CD14-positive monocyte (primary cell): ENCODE data around the gene KLF15. TPM values are rescaled to one million over a fixed set of nuclear protein-coding genes. Genes with fewer than 3 reads are reported as not detected.
"Not testable (repeated sequence)": the region's sequence is repeated elsewhere in the genome, so short reads cannot be mapped to it uniquely, and the experiment has no call there.

Source experiments
- DNase-seq, 3 donors: peaks; one replicate each; pipeline ENCODE4 v3.0.0-alpha.2; 2011 to 2022
- H2AFZ ChIP-seq: 2 replicates; pipeline ENCODE4 v1.6.0; 2012; ENCODE audit warnings: mild to moderate bottlenecking, low read depth, low read length, inconsistent platforms; ENCODE audit not compliant: insufficient read depth, poor library complexity, severe bottlenecking
- H3K27ac ChIP-seq, 2 donors: 1 replicate in 1 of 2; 2 replicates in 1 of 2; pipeline ENCODE4 v1.5.1; 2012 to 2013; ENCODE audit warnings: low read length in 2 of 2, control low read depth in 1 of 2, inconsistent platforms in 1 of 2, low read depth in 1 of 2, mild to moderate bottlenecking in 1 of 2
- H3K27me3 ChIP-seq, 2 donors: one replicate each; pipeline versions ENCODE4 v1.6.0 to v1.6.1; 2011 to 2013; ENCODE audit warnings: low read length in 2 of 2; ENCODE audit not compliant: control insufficient read depth in 2 of 2, insufficient read depth in 2 of 2
- H3K36me3 ChIP-seq, 2 donors: replicated peaks in 1 of 2; 1 replicate in 1 of 2; 2 replicates in 1 of 2; pipeline versions ENCODE4 v1.5.1 to v1.6.1; 2012 to 2013; ENCODE audit warnings: low read length in 2 of 2, control low read depth in 1 of 2, inconsistent platforms in 1 of 2, mild to moderate bottlenecking in 1 of 2; ENCODE audit not compliant: insufficient read depth in 2 of 2, control insufficient read depth in 1 of 2
- H3K4me1 ChIP-seq, 2 donors: 1 replicate in 1 of 2; 2 replicates in 1 of 2; pipeline versions ENCODE4 v1.5.1 to v1.6.1; 2012 to 2013; ENCODE audit warnings: low read length in 2 of 2, control low read depth in 1 of 2, inconsistent platforms in 1 of 2, mild to moderate bottlenecking in 1 of 2, moderate library complexity in 1 of 2; ENCODE audit not compliant: insufficient read depth in 2 of 2, control insufficient read depth in 1 of 2
- H3K4me2 ChIP-seq: replicated peaks from 2 replicates; pipeline ENCODE3; 2012; ENCODE audit warnings: low read length, moderate library complexity, mild to moderate bottlenecking; ENCODE audit not compliant: poor library complexity, severe bottlenecking; ENCODE audit errors: extremely low read depth
- H3K4me3 ChIP-seq, 3 experiments: fragments of 200-600 bp in 1 of 3; sonication (generic) in 1 of 3; replicated peaks in 1 of 3; 1 replicate in 2 of 3; 2 replicates in 1 of 3; pipeline ENCODE4 v1.5.1; 2011 to 2013; ENCODE audit warnings: low read length in 3 of 3, mild to moderate bottlenecking in 3 of 3, control low read depth in 2 of 3, low read depth in 2 of 3, inconsistent platforms in 1 of 3, moderate library complexity in 1 of 3
- H3K79me2 ChIP-seq: 2 replicates; pipeline ENCODE4 v1.6.0; 2012; ENCODE audit warnings: mild to moderate bottlenecking, control low read depth, inconsistent platforms, low read length, moderate library complexity; ENCODE audit not compliant: insufficient read depth
- H3K9ac ChIP-seq: 2 replicates; pipeline ENCODE4 v1.6.0; 2017; ENCODE audit warnings: low read length, mild to moderate bottlenecking; ENCODE audit not compliant: insufficient read depth, poor library complexity, severe bottlenecking
- H3K9me3 ChIP-seq, 2 donors: replicated peaks in 1 of 2; 1 replicate in 1 of 2; 2 replicates in 1 of 2; pipeline versions ENCODE4 v1.5.1 to v1.6.1; 2012 to 2013; ENCODE audit warnings: low read length in 2 of 2, control low read depth in 1 of 2; ENCODE audit not compliant: control insufficient read depth in 1 of 2, insufficient read depth in 1 of 2
- H4K20me1 ChIP-seq: 2 replicates; pipeline ENCODE4 v1.6.0; 2012; ENCODE audit warnings: mild to moderate bottlenecking, low read length, control low read depth, moderate library complexity; ENCODE audit not compliant: insufficient read depth
- H3K27ac Mint-ChIP-seq, 7 donors: one replicate each; pipeline ENCODE4 v1.8.0; 2020; ENCODE audit warnings: mild to moderate bottlenecking in 7 of 7, mixed read lengths in 7 of 7, moderate library complexity in 6 of 7, inconsistent platforms in 2 of 7
- H3K27me3 Mint-ChIP-seq, 3 donors: one replicate each; pipeline ENCODE4 v1.8.0; 2021 to 2022; ENCODE audit warnings: low read depth in 3 of 3, mild to moderate bottlenecking in 3 of 3, mixed read lengths in 3 of 3, moderate library complexity in 3 of 3, inconsistent platforms in 1 of 3
- H3K36me3 Mint-ChIP-seq, 2 donors: one replicate each; pipeline ENCODE4 v1.8.0; 2020; ENCODE audit warnings: mixed read lengths in 2 of 2, inconsistent platforms in 1 of 2, mild to moderate bottlenecking in 1 of 2
- H3K4me1 Mint-ChIP-seq: one replicate; pipeline ENCODE4 v1.8.0; 2020; ENCODE audit warnings: mild to moderate bottlenecking, mixed read lengths
- H3K4me3 Mint-ChIP-seq, 2 donors: one replicate each; pipeline ENCODE4 v1.8.0; 2020; ENCODE audit warnings: mild to moderate bottlenecking in 2 of 2, mixed read lengths in 2 of 2, moderate library complexity in 1 of 2
- H3K9me3 Mint-ChIP-seq, 7 donors: one replicate each; pipeline ENCODE4 v1.8.0; 2020 to 2022; ENCODE audit warnings: mixed read lengths in 7 of 7, mild to moderate bottlenecking in 6 of 7, moderate library complexity in 6 of 7, inconsistent platforms in 2 of 7
- WGBS: methylation state at CpG from one replicate; pipeline ENCODE4 v1.1.5; 2013; ENCODE audit warnings: missing lambda C conversion rate; ENCODE audit not compliant: insufficient coverage; 5-methylcytosine and 5-hydroxymethylcytosine counted together
- intact Hi-C, 2 donors: fragments of 100-400 bp; cut with micrococcal nuclease; formaldehyde crosslinking; loops; one replicate each; pipeline versions ENCODE4 v1.15.0 to v1.15.1; 2023
- polyA plus RNA-seq, 3 donors: library from polyadenylated mRNA; depleted of rRNA in 1 of 3; unstranded in 2 of 3; stranded (reverse) in 1 of 3; fragments of 300-500 nt in 2 of 3; fragments of >200 nt in 1 of 3; fragmentation: Illumina TruSeq in 2 of 3; gene quantifications; 1 replicate in 2 of 3; 2 replicates in 1 of 3; pipeline ENCODE4 v1.2.3, GENCODE V29; 2012 to 2021
- TF ChIP-seq, protein P1 (sequence below): fragments of 200-600 bp; IDR thresholded peaks from one replicate; pipeline ENCODE4 v1.8.0; 2022; ENCODE audit warnings: antibody characterized with exemption, mild to moderate bottlenecking

The KLF15 gene
- polyA plus RNA-seq, 3 donors = not detected

DNA sequence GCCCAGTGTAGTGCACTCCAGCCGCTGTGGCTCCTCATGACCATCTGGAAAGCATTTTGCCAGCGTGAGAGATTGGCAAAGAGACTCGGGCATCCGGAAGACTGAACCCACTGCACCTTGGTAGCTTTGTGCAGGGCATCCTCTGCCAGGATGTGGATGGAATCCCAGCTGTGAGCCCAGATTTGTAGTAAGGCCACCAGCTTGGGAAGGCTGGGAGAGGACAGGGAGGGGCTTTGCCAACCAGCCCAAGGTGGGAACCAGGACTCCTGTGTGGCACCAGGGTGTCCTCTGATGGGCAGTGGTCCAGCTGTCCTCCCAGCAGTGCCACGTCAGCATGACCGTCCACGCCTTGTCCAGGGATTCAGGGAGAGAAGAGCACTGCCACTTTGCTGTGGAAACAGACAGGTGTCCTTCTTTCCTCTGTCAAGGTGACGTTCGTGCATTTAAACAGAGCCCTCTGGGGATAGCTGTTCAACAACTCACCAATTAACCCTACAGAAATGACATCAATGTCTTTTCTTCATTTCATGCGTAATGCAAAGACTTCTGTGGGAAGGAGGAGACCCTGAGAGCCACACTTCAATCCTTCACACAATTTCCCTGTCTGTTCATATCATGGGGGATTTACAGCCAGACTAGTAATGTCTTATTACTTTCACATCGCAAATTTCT lies 19.1 kb downstream of the KLF15 start:
- peaks cover 2 to 13% (median 2%) of the 10 kb centered on the region in 3 donors for H3K27me3 Mint-ChIP-seq
- H3K9me3 Mint-ChIP-seq = peaks cover 0 to 2% (median 0%) of the 10 kb centered on the region in 7 donors

DNA sequence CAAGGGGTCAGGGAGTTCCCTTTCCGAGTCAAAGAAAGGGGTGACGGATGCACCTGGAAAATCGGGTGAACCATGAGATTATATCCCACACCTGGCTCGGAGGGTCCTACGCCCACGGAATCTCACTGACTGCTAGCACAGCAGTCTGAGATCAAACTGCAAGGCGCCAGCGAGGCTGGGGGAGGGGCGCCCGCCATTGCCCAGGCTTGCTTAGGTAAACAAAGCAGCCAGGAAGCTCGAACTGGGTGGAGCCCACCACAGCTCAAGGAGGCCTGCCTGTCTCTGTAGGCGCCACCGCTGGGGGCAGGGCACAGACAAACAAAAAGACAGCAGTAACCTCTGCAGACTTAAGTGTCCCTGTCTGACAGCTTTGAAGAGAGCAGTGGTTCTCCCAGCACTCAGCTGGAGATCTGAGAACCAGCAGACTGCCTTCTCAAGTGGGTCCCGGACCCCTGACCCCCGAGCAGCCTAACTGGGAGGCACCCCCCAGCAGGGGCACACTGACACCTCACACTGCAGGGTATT lies 25.3 kb downstream of the KLF15 start:
- intact Hi-C loops, H3K4me1 Mint-ChIP-seq, H3K36me3 Mint-ChIP-seq, H3K4me3 ChIP-seq, H3K4me1 ChIP-seq, H3K27ac Mint-ChIP-seq, H3K27me3 Mint-ChIP-seq, H3K36me3 ChIP-seq, H3K4me3 Mint-ChIP-seq, DNase-seq, H3K4me2 ChIP-seq, H3K27me3 ChIP-seq, H4K20me1 ChIP-seq, H3K79me2 ChIP-seq, H2AFZ ChIP-seq, H3K27ac ChIP-seq, H3K9ac ChIP-seq: not testable (repeated sequence)
- peaks cover 15 to 34% (median 28%) of the 10 kb centered on the region in 7 donors for H3K9me3 Mint-ChIP-seq
- peaks cover 19 to 23% of the 10 kb centered on the region in 2 donors for H3K9me3 ChIP-seq
- 71% methylated on average over 8 of the region's 15 CpGs for WGBS

More for the DNA sequence above, 19.1 kb downstream of the KLF15 start:
- DNase-seq = no peak
- 91% methylated on average over 9 of the region's 11 CpGs for WGBS
- Mint-ChIP-seq H3K4me1 (no peaks in the 10 kb centered on the region), H3K4me3 (no peak overlapping the region), H3K27ac (no peak overlapping the region), H3K36me3 (no peaks in the 10 kb centered on the region)
- Histone ChIP-seq H3K4me1 (no peaks in the 10 kb centered on the region), H2AFZ (no peak overlapping the region), H3K9me3 (no peaks in the 10 kb centered on the region), H4K20me1 (no peaks in the 10 kb centered on the region), H3K4me3 (no peak overlapping the region), H3K9ac (no peak overlapping the region), H3K79me2 (no peaks in the 10 kb centered on the region), H3K36me3 (no peaks in the 10 kb centered on the region), H3K27ac (no peak overlapping the region), H3K4me2 (no peak overlapping the region), H3K27me3 (no peaks in the 10 kb centered on the region)
- TF ChIP-seq, protein P1, sequence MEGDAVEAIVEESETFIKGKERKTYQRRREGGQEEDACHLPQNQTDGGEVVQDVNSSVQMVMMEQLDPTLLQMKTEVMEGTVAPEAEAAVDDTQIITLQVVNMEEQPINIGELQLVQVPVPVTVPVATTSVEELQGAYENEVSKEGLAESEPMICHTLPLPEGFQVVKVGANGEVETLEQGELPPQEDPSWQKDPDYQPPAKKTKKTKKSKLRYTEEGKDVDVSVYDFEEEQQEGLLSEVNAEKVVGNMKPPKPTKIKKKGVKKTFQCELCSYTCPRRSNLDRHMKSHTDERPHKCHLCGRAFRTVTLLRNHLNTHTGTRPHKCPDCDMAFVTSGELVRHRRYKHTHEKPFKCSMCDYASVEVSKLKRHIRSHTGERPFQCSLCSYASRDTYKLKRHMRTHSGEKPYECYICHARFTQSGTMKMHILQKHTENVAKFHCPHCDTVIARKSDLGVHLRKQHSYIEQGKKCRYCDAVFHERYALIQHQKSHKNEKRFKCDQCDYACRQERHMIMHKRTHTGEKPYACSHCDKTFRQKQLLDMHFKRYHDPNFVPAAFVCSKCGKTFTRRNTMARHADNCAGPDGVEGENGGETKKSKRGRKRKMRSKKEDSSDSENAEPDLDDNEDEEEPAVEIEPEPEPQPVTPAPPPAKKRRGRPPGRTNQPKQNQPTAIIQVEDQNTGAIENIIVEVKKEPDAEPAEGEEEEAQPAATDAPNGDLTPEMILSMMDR = no peak
- intact Hi-C loops = no loop called here
